ENCODE results near the gene CYTH2.

The CYTH2 gene

DNA sequence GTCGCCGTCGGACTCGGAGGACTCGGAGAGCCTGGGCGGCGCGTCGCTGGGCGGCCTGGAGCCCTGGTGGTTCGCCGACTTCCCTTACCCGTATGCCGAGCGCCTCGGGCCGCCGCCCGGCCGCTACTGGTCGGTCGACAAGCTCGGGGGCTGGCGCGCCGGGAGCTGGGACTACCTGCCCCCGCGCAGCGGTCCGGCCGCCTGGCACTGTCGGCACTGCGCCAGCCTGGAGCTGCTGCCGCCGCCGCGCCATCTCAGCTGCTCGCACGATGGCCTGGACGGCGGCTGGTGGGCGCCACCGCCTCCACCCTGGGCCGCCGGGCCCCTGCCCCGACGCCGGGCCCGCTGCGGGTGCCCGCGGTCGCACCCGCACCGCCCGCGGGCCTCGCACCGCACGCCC is 25.9 kb upstream of the CYTH2 start (continued):
- TF ChIP-seq, protein P1, sequence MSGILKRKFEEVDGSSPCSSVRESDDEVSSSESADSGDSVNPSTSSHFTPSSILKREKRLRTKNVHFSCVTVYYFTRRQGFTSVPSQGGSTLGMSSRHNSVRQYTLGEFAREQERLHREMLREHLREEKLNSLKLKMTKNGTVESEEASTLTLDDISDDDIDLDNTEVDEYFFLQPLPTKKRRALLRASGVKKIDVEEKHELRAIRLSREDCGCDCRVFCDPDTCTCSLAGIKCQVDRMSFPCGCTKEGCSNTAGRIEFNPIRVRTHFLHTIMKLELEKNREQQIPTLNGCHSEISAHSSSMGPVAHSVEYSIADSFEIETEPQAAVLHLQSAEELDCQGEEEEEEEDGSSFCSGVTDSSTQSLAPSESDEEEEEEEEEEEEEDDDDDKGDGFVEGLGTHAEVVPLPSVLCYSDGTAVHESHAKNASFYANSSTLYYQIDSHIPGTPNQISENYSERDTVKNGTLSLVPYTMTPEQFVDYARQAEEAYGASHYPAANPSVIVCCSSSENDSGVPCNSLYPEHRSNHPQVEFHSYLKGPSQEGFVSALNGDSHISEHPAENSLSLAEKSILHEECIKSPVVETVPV (CRISPR knock-in tag; IDR thresholded peaks at IDR 0.05): no peak
- no peak for TF ChIP-seq SNAI2 (CRISPR knock-in tag; IDR thresholded peaks at IDR 0.05)

DNA sequence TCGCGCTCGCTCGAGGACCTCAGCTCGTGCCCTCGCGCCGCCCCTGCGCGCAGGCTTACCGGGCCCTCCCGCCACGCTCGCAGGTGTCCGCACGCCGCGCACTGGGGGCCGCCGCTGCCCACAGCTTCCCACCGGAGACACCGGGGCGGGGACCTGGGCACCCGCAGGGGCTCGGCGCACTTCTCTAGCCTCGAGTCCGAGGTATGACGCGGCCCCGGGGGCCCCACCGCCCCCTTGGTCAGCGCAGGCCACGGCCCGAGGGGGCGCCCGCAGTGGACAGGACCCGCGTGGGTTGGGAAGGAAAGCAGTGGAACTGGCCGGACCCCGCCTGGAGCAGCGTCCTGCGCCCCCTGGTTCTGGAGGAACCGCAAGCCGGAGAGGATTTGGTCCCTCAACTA is 25.4 kb upstream of the CYTH2 start:
- TF ChIP-seq TOX (CRISPR knock-in tag; IDR thresholded peaks at IDR 0.05; ENCODE audit: borderline replicate concordance) (no peak), ZC3H10 (CRISPR knock-in tag; IDR thresholded peaks at IDR 0.05) (no peak), ESRRG (CRISPR knock-in tag; IDR thresholded peaks at IDR 0.05) (no peak), SNAI2 (CRISPR knock-in tag; IDR thresholded peaks at IDR 0.05) (no peak), TCF4 (CRISPR knock-in tag; IDR thresholded peaks at IDR 0.05; ENCODE audit: borderline replicate concordance) (no peak), CSDC2 (CRISPR knock-in tag; IDR thresholded peaks at IDR 0.05) (no peak), BACH2 (CRISPR knock-in tag; IDR thresholded peaks at IDR 0.05; ENCODE audit: borderline replicate concordance) (no peak), ARNTL (CRISPR knock-in tag; IDR thresholded peaks at IDR 0.05; ENCODE audit: borderline replicate concordance, low read depth) (no peak)
- TF ChIP-seq, protein P2, sequence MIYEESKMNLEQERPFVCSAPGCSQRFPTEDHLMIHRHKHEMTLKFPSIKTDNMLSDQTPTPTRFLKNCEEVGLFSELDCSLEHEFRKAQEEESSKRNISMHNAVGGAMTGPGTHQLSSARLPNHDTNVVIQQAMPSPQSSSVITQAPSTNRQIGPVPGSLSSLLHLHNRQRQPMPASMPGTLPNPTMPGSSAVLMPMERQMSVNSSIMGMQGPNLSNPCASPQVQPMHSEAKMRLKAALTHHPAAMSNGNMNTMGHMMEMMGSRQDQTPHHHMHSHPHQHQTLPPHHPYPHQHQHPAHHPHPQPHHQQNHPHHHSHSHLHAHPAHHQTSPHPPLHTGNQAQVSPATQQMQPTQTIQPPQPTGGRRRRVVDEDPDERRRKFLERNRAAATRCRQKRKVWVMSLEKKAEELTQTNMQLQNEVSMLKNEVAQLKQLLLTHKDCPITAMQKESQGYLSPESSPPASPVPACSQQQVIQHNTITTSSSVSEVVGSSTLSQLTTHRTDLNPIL (CRISPR knock-in tag; IDR thresholded peaks at IDR 0.05; ENCODE audit: low read depth): no peak
- TF ChIP-seq, protein P3, sequence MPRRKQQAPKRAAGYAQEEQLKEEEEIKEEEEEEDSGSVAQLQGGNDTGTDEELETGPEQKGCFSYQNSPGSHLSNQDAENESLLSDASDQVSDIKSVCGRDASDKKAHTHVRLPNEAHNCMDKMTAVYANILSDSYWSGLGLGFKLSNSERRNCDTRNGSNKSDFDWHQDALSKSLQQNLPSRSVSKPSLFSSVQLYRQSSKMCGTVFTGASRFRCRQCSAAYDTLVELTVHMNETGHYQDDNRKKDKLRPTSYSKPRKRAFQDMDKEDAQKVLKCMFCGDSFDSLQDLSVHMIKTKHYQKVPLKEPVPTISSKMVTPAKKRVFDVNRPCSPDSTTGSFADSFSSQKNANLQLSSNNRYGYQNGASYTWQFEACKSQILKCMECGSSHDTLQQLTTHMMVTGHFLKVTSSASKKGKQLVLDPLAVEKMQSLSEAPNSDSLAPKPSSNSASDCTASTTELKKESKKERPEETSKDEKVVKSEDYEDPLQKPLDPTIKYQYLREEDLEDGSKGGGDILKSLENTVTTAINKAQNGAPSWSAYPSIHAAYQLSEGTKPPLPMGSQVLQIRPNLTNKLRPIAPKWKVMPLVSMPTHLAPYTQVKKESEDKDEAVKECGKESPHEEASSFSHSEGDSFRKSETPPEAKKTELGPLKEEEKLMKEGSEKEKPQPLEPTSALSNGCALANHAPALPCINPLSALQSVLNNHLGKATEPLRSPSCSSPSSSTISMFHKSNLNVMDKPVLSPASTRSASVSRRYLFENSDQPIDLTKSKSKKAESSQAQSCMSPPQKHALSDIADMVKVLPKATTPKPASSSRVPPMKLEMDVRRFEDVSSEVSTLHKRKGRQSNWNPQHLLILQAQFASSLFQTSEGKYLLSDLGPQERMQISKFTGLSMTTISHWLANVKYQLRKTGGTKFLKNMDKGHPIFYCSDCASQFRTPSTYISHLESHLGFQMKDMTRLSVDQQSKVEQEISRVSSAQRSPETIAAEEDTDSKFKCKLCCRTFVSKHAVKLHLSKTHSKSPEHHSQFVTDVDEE (CRISPR knock-in tag; IDR thresholded peaks at IDR 0.05): no peak
- TF ChIP-seq, protein P4, sequence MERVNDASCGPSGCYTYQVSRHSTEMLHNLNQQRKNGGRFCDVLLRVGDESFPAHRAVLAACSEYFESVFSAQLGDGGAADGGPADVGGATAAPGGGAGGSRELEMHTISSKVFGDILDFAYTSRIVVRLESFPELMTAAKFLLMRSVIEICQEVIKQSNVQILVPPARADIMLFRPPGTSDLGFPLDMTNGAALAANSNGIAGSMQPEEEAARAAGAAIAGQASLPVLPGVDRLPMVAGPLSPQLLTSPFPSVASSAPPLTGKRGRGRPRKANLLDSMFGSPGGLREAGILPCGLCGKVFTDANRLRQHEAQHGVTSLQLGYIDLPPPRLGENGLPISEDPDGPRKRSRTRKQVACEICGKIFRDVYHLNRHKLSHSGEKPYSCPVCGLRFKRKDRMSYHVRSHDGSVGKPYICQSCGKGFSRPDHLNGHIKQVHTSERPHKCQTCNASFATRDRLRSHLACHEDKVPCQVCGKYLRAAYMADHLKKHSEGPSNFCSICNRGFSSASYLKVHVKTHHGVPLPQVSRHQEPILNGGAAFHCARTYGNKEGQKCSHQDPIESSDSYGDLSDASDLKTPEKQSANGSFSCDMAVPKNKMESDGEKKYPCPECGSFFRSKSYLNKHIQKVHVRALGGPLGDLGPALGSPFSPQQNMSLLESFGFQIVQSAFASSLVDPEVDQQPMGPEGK (CRISPR knock-in tag; IDR thresholded peaks at IDR 0.05; ENCODE audit: borderline replicate concordance): no peak
- TF ChIP-seq, protein P5, sequence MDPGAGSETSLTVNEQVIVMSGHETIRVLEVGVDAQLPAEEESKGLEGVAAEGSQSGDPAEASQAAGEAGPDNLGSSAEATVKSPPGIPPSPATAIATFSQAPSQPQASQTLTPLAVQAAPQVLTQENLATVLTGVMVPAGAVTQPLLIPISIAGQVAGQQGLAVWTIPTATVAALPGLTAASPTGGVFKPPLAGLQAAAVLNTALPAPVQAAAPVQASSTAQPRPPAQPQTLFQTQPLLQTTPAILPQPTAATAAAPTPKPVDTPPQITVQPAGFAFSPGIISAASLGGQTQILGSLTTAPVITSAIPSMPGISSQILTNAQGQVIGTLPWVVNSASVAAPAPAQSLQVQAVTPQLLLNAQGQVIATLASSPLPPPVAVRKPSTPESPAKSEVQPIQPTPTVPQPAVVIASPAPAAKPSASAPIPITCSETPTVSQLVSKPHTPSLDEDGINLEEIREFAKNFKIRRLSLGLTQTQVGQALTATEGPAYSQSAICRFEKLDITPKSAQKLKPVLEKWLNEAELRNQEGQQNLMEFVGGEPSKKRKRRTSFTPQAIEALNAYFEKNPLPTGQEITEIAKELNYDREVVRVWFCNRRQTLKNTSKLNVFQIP (CRISPR knock-in tag; IDR thresholded peaks at IDR 0.05; ENCODE audit: borderline replicate concordance, low read depth): no peak
- TF ChIP-seq, protein P1 (CRISPR knock-in tag; IDR thresholded peaks at IDR 0.05): no peak
- no peak for ATAC-seq

DNA sequence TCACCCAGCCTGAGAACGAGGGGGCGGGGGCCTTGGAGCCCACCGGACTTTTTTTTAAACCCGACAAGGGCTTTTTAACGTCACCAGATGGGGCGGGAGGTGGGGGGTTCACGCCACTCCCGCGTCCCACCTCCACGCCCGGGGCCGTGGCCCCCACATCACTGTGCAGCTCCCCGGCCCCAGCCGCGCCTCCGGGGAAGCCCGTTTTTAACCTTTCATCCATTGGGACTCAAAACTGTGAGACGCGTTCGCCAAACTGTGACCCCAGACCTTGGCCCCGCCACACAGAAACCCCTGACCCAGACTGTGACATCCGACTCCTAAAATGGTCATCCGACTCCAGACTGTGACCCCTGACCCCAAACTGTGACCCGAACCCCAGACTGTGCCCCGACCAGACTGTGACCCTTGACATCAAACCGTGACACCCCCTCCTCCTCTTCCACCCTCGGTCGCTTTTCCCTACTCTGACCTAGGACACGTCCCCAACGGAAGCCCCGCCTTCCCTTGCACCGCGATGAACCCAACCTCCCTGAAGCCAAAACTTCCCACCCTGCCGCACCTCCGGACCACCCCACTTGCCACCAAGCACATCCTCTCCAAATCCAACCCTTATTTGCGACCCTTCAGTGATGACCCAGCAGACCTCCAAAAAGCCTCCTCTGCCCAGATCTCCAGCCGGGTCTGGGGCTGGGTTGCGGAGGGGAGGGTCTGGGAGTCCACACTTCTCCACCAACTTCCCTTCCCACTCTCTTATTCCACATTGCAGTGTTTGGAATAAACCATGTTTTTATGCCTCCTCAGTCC is 24.8 kb upstream of the CYTH2 start:
- ATAC-seq: peak; percentile 5; the same call in 2 of the 3 replicates

More for the DNA sequence above, 24.8 kb upstream of the CYTH2 start:
- TF ChIP-seq, protein P5 (CRISPR knock-in tag; IDR thresholded peaks at IDR 0.05; ENCODE audit: borderline replicate concordance, low read depth): no peak
- TF ChIP-seq ESRRG (CRISPR knock-in tag; IDR thresholded peaks at IDR 0.05): no peak
- no peak for TF ChIP-seq ZNF8 (CRISPR knock-in tag; IDR thresholded peaks at IDR 0.05)
- no peak for TF ChIP-seq ZFP30 (CRISPR knock-in tag; IDR thresholded peaks at IDR 0.05)
- no peak for TF ChIP-seq SNAI2 (CRISPR knock-in tag; IDR thresholded peaks at IDR 0.05)
- TF ChIP-seq ZNF565 (CRISPR knock-in tag; conservative IDR thresholded peaks at IDR 0.05; ENCODE audit: low read depth): no peak
- TF ChIP-seq TOX (CRISPR knock-in tag; IDR thresholded peaks at IDR 0.05; ENCODE audit: borderline replicate concordance): no peak
- TF ChIP-seq BACH2 (CRISPR knock-in tag; IDR thresholded peaks at IDR 0.05; ENCODE audit: borderline replicate concordance): no peak
- TF ChIP-seq OSR1 (CRISPR knock-in tag; IDR thresholded peaks at IDR 0.05): no peak
- no peak for TF ChIP-seq ZNF70 (CRISPR knock-in tag; IDR thresholded peaks at IDR 0.05)
- TF ChIP-seq TCF4 (CRISPR knock-in tag; IDR thresholded peaks at IDR 0.05; ENCODE audit: borderline replicate concordance): no peak
- no peak for TF ChIP-seq PPARA (CRISPR knock-in tag; IDR thresholded peaks at IDR 0.05; ENCODE audit: borderline replicate concordance)
- no peak for TF ChIP-seq ZC3H10 (CRISPR knock-in tag; IDR thresholded peaks at IDR 0.05)
- no peak for TF ChIP-seq RARB (CRISPR knock-in tag; IDR thresholded peaks at IDR 0.05)
- TF ChIP-seq, protein P4 (CRISPR knock-in tag; IDR thresholded peaks at IDR 0.05; ENCODE audit: borderline replicate concordance): no peak
- no peak for TF ChIP-seq ISL1 (CRISPR knock-in tag; IDR thresholded peaks at IDR 0.05)
